CD14-positive monocyte (primary cell): ENCODE results near the gene SHCBP1L. TPM values are rescaled to one million over a fixed set of nuclear protein-coding genes. Genes with fewer than 3 reads are reported as not detected.

ENCODE experiments used
- DNase-seq, 3 donors: peaks; one replicate each; pipeline ENCODE4 v3.0.0-alpha.2; 2011 to 2022
- H2AFZ ChIP-seq: 2 replicates; pipeline ENCODE4 v1.6.0; 2012; ENCODE audit warnings: mild to moderate bottlenecking, low read depth, low read length, inconsistent platforms; ENCODE audit not compliant: insufficient read depth, poor library complexity, severe bottlenecking
- H3K27ac ChIP-seq, 2 donors: 1 replicate in 1 of 2; 2 replicates in 1 of 2; pipeline ENCODE4 v1.5.1; 2012 to 2013; ENCODE audit warnings: low read length in 2 of 2, control low read depth in 1 of 2, inconsistent platforms in 1 of 2, low read depth in 1 of 2, mild to moderate bottlenecking in 1 of 2
- H3K27me3 ChIP-seq, 2 donors: one replicate each; pipeline versions ENCODE4 v1.6.0 to v1.6.1; 2011 to 2013; ENCODE audit warnings: low read length in 2 of 2; ENCODE audit not compliant: control insufficient read depth in 2 of 2, insufficient read depth in 2 of 2
- H3K36me3 ChIP-seq, 2 donors: replicated peaks in 1 of 2; 1 replicate in 1 of 2; 2 replicates in 1 of 2; pipeline versions ENCODE4 v1.5.1 to v1.6.1; 2012 to 2013; ENCODE audit warnings: low read length in 2 of 2, control low read depth in 1 of 2, inconsistent platforms in 1 of 2, mild to moderate bottlenecking in 1 of 2; ENCODE audit not compliant: insufficient read depth in 2 of 2, control insufficient read depth in 1 of 2
- H3K4me1 ChIP-seq, 2 donors: 1 replicate in 1 of 2; 2 replicates in 1 of 2; pipeline versions ENCODE4 v1.5.1 to v1.6.1; 2012 to 2013; ENCODE audit warnings: low read length in 2 of 2, control low read depth in 1 of 2, inconsistent platforms in 1 of 2, mild to moderate bottlenecking in 1 of 2, moderate library complexity in 1 of 2; ENCODE audit not compliant: insufficient read depth in 2 of 2, control insufficient read depth in 1 of 2
- H3K4me2 ChIP-seq: replicated peaks from 2 replicates; pipeline ENCODE3; 2012; ENCODE audit warnings: low read length, moderate library complexity, mild to moderate bottlenecking; ENCODE audit not compliant: poor library complexity, severe bottlenecking; ENCODE audit errors: extremely low read depth
- H3K4me3 ChIP-seq, 3 experiments: fragments of 200-600 bp in 1 of 3; sonication (generic) in 1 of 3; replicated peaks in 1 of 3; 1 replicate in 2 of 3; 2 replicates in 1 of 3; pipeline ENCODE4 v1.5.1; 2011 to 2013; ENCODE audit warnings: low read length in 3 of 3, mild to moderate bottlenecking in 3 of 3, control low read depth in 2 of 3, low read depth in 2 of 3, inconsistent platforms in 1 of 3, moderate library complexity in 1 of 3
- H3K79me2 ChIP-seq: 2 replicates; pipeline ENCODE4 v1.6.0; 2012; ENCODE audit warnings: mild to moderate bottlenecking, control low read depth, inconsistent platforms, low read length, moderate library complexity; ENCODE audit not compliant: insufficient read depth
- H3K9ac ChIP-seq: 2 replicates; pipeline ENCODE4 v1.6.0; 2017; ENCODE audit warnings: low read length, mild to moderate bottlenecking; ENCODE audit not compliant: insufficient read depth, poor library complexity, severe bottlenecking
- H3K9me3 ChIP-seq, 2 donors: replicated peaks in 1 of 2; 1 replicate in 1 of 2; 2 replicates in 1 of 2; pipeline versions ENCODE4 v1.5.1 to v1.6.1; 2012 to 2013; ENCODE audit warnings: low read length in 2 of 2, control low read depth in 1 of 2; ENCODE audit not compliant: control insufficient read depth in 1 of 2, insufficient read depth in 1 of 2
- H4K20me1 ChIP-seq: 2 replicates; pipeline ENCODE4 v1.6.0; 2012; ENCODE audit warnings: mild to moderate bottlenecking, low read length, control low read depth, moderate library complexity; ENCODE audit not compliant: insufficient read depth
- H3K27ac Mint-ChIP-seq, 7 donors: one replicate each; pipeline ENCODE4 v1.8.0; 2020; ENCODE audit warnings: mild to moderate bottlenecking in 7 of 7, mixed read lengths in 7 of 7, moderate library complexity in 6 of 7, inconsistent platforms in 2 of 7
- H3K27me3 Mint-ChIP-seq, 3 donors: one replicate each; pipeline ENCODE4 v1.8.0; 2021 to 2022; ENCODE audit warnings: low read depth in 3 of 3, mild to moderate bottlenecking in 3 of 3, mixed read lengths in 3 of 3, moderate library complexity in 3 of 3, inconsistent platforms in 1 of 3
- H3K36me3 Mint-ChIP-seq, 2 donors: one replicate each; pipeline ENCODE4 v1.8.0; 2020; ENCODE audit warnings: mixed read lengths in 2 of 2, inconsistent platforms in 1 of 2, mild to moderate bottlenecking in 1 of 2
- H3K4me1 Mint-ChIP-seq: one replicate; pipeline ENCODE4 v1.8.0; 2020; ENCODE audit warnings: mild to moderate bottlenecking, mixed read lengths
- H3K4me3 Mint-ChIP-seq, 2 donors: one replicate each; pipeline ENCODE4 v1.8.0; 2020; ENCODE audit warnings: mild to moderate bottlenecking in 2 of 2, mixed read lengths in 2 of 2, moderate library complexity in 1 of 2
- H3K9me3 Mint-ChIP-seq, 7 donors: one replicate each; pipeline ENCODE4 v1.8.0; 2020 to 2022; ENCODE audit warnings: mixed read lengths in 7 of 7, mild to moderate bottlenecking in 6 of 7, moderate library complexity in 6 of 7, inconsistent platforms in 2 of 7
- WGBS: methylation state at CpG from one replicate; pipeline ENCODE4 v1.1.5; 2013; ENCODE audit warnings: missing lambda C conversion rate; ENCODE audit not compliant: insufficient coverage; 5-methylcytosine and 5-hydroxymethylcytosine counted together
- intact Hi-C, 2 donors: fragments of 100-400 bp; cut with micrococcal nuclease; formaldehyde crosslinking; loops; one replicate each; pipeline versions ENCODE4 v1.15.0 to v1.15.1; 2023
- polyA plus RNA-seq, 3 donors: library from polyadenylated mRNA; depleted of rRNA in 1 of 3; unstranded in 2 of 3; stranded (reverse) in 1 of 3; fragments of 300-500 nt in 2 of 3; fragments of >200 nt in 1 of 3; fragmentation: Illumina TruSeq in 2 of 3; gene quantifications; 1 replicate in 2 of 3; 2 replicates in 1 of 3; pipeline ENCODE4 v1.2.3, GENCODE V29; 2012 to 2021
- TF ChIP-seq, protein P1 (sequence below): fragments of 200-600 bp; IDR thresholded peaks from one replicate; pipeline ENCODE4 v1.8.0; 2022; ENCODE audit warnings: antibody characterized with exemption, mild to moderate bottlenecking

Gene SHCBP1L
- polyA plus RNA-seq, 3 donors: not detected

DNA sequence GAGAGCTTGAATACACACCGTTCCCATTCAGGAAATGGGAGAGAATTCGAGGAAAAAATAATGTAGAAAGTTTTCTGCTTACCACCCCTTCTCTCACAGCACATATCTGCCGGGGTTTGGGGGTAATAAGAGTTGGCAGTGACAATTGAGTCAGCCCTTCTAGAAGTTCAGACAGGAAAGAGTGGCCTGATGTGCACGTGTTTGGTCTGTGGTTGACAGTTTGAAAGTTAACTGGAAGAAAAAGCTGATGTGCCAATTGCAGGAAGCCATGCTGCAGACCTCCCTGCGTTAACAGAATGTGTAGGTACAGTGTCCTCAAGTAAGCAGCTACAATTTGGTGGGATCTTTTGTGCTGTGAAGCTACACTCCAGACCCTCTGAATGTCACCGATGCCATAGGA, 63.0 kb downstream of the SHCBP1L start:
- H3K4me1 Mint-ChIP-seq: peaks cover 7% of the 10 kb centered on the region
- no peak for DNase-seq
- Histone ChIP-seq H3K4me2 (no peak overlapping the region), H2AFZ (no peak overlapping the region), H3K9ac (no peak overlapping the region), H4K20me1 (peaks cover 14% of the 10 kb centered on the region), H3K4me1 (no peaks in the 10 kb centered on the region), H3K79me2 (no peaks in the 10 kb centered on the region), H3K27ac (peak overlapping the region in 1 of 2 donors; percentile 28), H3K27me3 (no peaks in the 10 kb centered on the region), H3K9me3 (no peaks in the 10 kb centered on the region), H3K4me3 (no peak overlapping the region), H3K36me3 (peaks cover 41 to 52% of the 10 kb centered on the region in 2 donors)
- peak overlapping the region in 6 of 7 donors; percentile 8 to 66 (median 42) for H3K27ac Mint-ChIP-seq
- WGBS: 33% methylated on average over 3 of the region's 6 CpGs
- intact Hi-C loops: no loop called here
- H3K4me3 Mint-ChIP-seq: no peak overlapping the region
- peaks cover 0 to 3% (median 2%) of the 10 kb centered on the region in 7 donors for H3K9me3 Mint-ChIP-seq
- H3K36me3 Mint-ChIP-seq: peaks cover 40 to 54% of the 10 kb centered on the region in 2 donors
- H3K27me3 Mint-ChIP-seq: peaks cover 0 to 3% (median 0%) of the 10 kb centered on the region in 3 donors
- TF ChIP-seq, protein P1, sequence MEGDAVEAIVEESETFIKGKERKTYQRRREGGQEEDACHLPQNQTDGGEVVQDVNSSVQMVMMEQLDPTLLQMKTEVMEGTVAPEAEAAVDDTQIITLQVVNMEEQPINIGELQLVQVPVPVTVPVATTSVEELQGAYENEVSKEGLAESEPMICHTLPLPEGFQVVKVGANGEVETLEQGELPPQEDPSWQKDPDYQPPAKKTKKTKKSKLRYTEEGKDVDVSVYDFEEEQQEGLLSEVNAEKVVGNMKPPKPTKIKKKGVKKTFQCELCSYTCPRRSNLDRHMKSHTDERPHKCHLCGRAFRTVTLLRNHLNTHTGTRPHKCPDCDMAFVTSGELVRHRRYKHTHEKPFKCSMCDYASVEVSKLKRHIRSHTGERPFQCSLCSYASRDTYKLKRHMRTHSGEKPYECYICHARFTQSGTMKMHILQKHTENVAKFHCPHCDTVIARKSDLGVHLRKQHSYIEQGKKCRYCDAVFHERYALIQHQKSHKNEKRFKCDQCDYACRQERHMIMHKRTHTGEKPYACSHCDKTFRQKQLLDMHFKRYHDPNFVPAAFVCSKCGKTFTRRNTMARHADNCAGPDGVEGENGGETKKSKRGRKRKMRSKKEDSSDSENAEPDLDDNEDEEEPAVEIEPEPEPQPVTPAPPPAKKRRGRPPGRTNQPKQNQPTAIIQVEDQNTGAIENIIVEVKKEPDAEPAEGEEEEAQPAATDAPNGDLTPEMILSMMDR: no peak

DNA sequence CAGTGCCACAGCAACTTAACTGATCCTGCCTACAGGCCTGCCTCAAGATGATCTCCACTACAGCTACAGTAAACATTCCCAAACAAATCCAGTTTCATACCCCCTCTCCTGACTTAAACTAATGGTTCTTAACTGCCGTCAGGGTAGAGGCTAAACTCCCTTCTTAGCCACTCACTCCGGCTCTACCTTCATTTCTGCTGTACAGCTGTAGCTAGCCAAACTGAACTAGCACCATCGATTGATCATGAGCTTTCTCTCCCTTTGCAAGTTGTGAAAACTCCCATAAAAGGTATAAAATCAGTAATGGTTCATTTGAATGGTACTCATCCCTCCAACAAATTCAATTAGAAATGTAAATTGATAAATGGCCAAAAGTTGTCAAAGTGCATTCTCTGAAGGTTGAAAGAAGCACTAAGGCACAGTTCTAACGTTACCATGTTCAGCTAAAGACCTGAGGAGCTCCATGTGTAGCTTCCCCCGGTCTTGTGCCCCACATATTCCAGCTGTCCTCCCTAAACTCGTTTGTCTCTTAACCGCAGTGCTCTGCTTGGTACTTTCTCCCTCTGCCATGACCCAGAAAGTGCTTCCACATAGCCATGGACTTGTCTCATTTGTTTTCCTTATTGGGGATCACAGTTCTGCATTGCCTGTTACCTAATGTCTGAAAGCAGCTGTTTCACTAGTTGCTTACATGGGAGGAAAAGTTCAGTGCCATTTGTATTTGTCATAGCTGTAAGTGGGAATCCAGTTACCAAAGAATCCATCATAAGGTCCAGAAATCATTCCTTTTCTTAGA, 64.0 kb downstream of the SHCBP1L start:
- H3K4me3 ChIP-seq: no peak overlapping the region
- no peak overlapping the region for H3K9ac ChIP-seq
- Mint-ChIP-seq H3K36me3 (peaks cover 48 to 63% of the 10 kb centered on the region in 2 donors), H3K4me3 (no peak overlapping the region), H3K9me3 (peaks cover 0 to 2% (median 0%) of the 10 kb centered on the region in 7 donors), H3K4me1 (peaks cover 7% of the 10 kb centered on the region), H3K27me3 (no peaks in the 10 kb centered on the region), H3K27ac (peak overlapping the region in 3 of 7 donors; percentile 2 to 43 (median 7))
- no peaks in the 10 kb centered on the region for H3K79me2 ChIP-seq
- peaks cover 22% of the 10 kb centered on the region for H4K20me1 ChIP-seq
- no peak overlapping the region for H2AFZ ChIP-seq
- no peak overlapping the region for H3K27ac ChIP-seq
- 88% methylated on average over 6 of the region's 7 CpGs for WGBS
- no peaks in the 10 kb centered on the region for H3K9me3 ChIP-seq
- peaks cover 52 to 63% of the 10 kb centered on the region in 2 donors for H3K36me3 ChIP-seq
- no peak overlapping the region for H3K4me2 ChIP-seq
- DNase-seq: no peak
- H3K27me3 ChIP-seq: no peaks in the 10 kb centered on the region
- intact Hi-C loops: no loop called here
- TF ChIP-seq, protein P1: no peak
- H3K4me1 ChIP-seq: no peaks in the 10 kb centered on the region
